ENCODE data around the gene TBC1D4.

DNA sequence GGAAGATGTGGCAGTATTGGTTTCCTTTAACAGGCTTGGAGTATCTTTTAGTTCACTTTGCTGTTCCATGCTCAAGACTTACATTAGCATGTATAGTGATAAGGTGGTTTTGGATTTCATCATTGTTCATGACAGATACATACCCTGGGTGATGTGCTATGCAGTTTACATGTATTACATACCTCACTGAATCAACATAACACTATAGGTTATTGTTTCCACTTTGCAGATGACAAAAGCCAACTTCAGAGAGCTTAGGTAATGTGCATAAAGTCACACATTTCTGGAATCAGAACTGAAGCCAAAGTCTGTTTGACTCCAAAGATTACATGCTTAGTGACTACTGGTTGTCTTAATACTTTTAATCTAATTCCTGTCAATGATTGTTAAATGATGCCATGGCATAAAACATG lies 48.6 kb upstream of the TBC1D4 start:
- no peak for TF ChIP-seq FOXM1 (IDR thresholded peaks at IDR 0.05; ENCODE audit: borderline replicate concordance)
- no peak for TF ChIP-seq SUZ12 (IDR thresholded peaks at IDR 0.05)
- no peak for TF ChIP-seq HDGF (IDR thresholded peaks at IDR 0.05; ENCODE audit: borderline replicate concordance)
- TF ChIP-seq SP1 (IDR thresholded peaks at IDR 0.05): no peak
- TF ChIP-seq PKNOX1 (IDR thresholded peaks at IDR 0.05): no peak
- TF ChIP-seq FOXA1 (IDR thresholded peaks at IDR 0.05): no peak
- TF ChIP-seq ELF4 (IDR thresholded peaks at IDR 0.05): no peak

Measured in HEK293T (cell line).